Fibroblast of lung (primary cell): ENCODE data around the gene CTDP1.

Experiments used
- EZH2 ChIP-seq: IDR thresholded peaks from 2 replicates; pipeline ENCODE4 v1.5.1; 2012; ENCODE audit warnings: low read length, control low read depth, mild to moderate bottlenecking; ENCODE audit errors: missing control alignments
- TF ChIP-seq, protein P1 (sequence below), 2 donors: IDR thresholded peaks in 1 of 2; conservative IDR thresholded peaks in 1 of 2; 1 replicate in 1 of 2; 2 replicates in 1 of 2; pipeline ENCODE4 v1.5.1; 2011 to 2012; ENCODE audit warnings: low read length in 2 of 2, control low read depth in 1 of 2, inconsistent platforms in 1 of 2, low read depth in 1 of 2, mild to moderate bottlenecking in 1 of 2

- TF ChIP-seq, protein P1, sequence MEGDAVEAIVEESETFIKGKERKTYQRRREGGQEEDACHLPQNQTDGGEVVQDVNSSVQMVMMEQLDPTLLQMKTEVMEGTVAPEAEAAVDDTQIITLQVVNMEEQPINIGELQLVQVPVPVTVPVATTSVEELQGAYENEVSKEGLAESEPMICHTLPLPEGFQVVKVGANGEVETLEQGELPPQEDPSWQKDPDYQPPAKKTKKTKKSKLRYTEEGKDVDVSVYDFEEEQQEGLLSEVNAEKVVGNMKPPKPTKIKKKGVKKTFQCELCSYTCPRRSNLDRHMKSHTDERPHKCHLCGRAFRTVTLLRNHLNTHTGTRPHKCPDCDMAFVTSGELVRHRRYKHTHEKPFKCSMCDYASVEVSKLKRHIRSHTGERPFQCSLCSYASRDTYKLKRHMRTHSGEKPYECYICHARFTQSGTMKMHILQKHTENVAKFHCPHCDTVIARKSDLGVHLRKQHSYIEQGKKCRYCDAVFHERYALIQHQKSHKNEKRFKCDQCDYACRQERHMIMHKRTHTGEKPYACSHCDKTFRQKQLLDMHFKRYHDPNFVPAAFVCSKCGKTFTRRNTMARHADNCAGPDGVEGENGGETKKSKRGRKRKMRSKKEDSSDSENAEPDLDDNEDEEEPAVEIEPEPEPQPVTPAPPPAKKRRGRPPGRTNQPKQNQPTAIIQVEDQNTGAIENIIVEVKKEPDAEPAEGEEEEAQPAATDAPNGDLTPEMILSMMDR (conservative IDR thresholded peaks at IDR 0.05 in 1 of 2, IDR thresholded peaks at IDR 0.05 in 1 of 2; ENCODE audit: low read depth in 1 of 2, low read length in 2 of 2) = no peak
- no peak for TF ChIP-seq EZH2
These were observed 15.0 kb upstream of the CTDP1 start for GRCh38 chr18:79664525-79665125.
